Measurements from ENCODE around the gene KYAT1. TPM values are rescaled to one million over a fixed set of nuclear protein-coding genes. Genes with fewer than 3 reads are reported as not detected.

Gene KYAT1
- total RNA-seq, 4 donors from 2014 or later, result 7.4 to 9.0 (median 8.6) TPM

GRCh38 chr9:128786681-128787601 lies 94.8 kb downstream of the KYAT1 start, which contains the start of gene TBC1D13:
Gene TBC1D13, plus strand, starts transcription at chr9:128787253. Its CDS starts 101 bp downstream, at chr9:128787354.
- Histone ChIP-seq H3K27ac (peak within 1 kb of the TSS; percentile 42 to 93 (median 90)), H3K9me3 (no peaks in the 10 kb centered on the region), H3K27me3 (no peaks in the 10 kb centered on the region), H3K36me3 (peaks cover 0 to 25% (median 5%) of the 10 kb centered on the region in 3 donors), H3K4me1 (peaks cover 0 to 25% (median 11%) of the 10 kb centered on the region in 4 donors), H3K4me3 (peak within 1 kb of the TSS; percentile 87 to 95 (median 89))
- TF ChIP-seq POLR2A (IDR thresholded peaks at IDR 0.05) (peak; percentile 38 to 63), EP300 (IDR thresholded peaks at IDR 0.05) (peak; percentile 37 to 81)
- TF ChIP-seq, protein P1, sequence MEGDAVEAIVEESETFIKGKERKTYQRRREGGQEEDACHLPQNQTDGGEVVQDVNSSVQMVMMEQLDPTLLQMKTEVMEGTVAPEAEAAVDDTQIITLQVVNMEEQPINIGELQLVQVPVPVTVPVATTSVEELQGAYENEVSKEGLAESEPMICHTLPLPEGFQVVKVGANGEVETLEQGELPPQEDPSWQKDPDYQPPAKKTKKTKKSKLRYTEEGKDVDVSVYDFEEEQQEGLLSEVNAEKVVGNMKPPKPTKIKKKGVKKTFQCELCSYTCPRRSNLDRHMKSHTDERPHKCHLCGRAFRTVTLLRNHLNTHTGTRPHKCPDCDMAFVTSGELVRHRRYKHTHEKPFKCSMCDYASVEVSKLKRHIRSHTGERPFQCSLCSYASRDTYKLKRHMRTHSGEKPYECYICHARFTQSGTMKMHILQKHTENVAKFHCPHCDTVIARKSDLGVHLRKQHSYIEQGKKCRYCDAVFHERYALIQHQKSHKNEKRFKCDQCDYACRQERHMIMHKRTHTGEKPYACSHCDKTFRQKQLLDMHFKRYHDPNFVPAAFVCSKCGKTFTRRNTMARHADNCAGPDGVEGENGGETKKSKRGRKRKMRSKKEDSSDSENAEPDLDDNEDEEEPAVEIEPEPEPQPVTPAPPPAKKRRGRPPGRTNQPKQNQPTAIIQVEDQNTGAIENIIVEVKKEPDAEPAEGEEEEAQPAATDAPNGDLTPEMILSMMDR (IDR thresholded peaks at IDR 0.05), result peak in 2 of 5 experiments; percentile 13 to 28
- WGBS, 2 donors, result 12 to 13% methylated on average over 37 to 39 of the region's 64 CpGs
- peak; percentile 84 to 85 for DNase-seq (ENCODE audit: low spot score in 2 of 2)

DNA sequence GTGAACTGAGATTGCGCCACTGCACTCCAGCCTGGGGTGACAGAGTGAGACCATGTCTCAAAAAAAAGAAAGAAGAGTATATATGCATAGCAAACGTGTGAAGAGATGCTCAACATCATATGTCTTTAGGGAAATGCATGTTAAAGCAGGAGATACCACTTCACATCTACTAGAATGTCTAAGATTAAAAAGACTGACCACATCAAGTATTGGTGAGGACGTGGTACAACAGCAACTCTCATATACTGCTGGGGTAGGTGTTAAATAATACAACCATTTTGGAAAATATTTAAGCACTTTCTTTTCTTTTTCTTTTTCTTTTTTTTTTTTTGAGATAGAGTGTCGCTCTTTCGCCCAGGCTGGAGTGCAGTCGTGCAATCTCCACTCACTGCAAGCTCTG lies 96.3 kb downstream of the KYAT1 start:
- no peak for DNase-seq (ENCODE audit: low spot score in 2 of 2)
- no peaks in the 10 kb centered on the region for H3K9me3 ChIP-seq
- WGBS, 2 donors, result 92 to 93% methylated on average over 6 of the region's 6 CpGs
- TF ChIP-seq POLR2A (IDR thresholded peaks at IDR 0.05), result no peak
- TF ChIP-seq EP300 (IDR thresholded peaks at IDR 0.05), result no peak
- TF ChIP-seq, protein P1 (IDR thresholded peaks at IDR 0.05), result no peak
- H3K27ac ChIP-seq, result no peak overlapping the region
- H3K4me3 ChIP-seq, result no peak overlapping the region
- no peaks in the 10 kb centered on the region for H3K27me3 ChIP-seq
- H3K36me3 ChIP-seq, result peaks cover 0 to 10% (median under 1%) of the 10 kb centered on the region in 3 donors
- H3K4me1 ChIP-seq, result peaks cover 0 to 25% (median 11%) of the 10 kb centered on the region in 4 donors

Other genes starting within 250 kb of the KYAT1 start
- gene DYNC2I2, start 225.1 kb downstream of the KYAT1 start, total RNA-seq, result 100 to 1,000 TPM in 3 of 4 donors, 10 to 100 TPM in 1; 53.8 to 117 (median 111) TPM
- gene SET, start 192.7 kb downstream of the KYAT1 start, total RNA-seq, result 100 to 1,000 TPM; 143 to 156 (median 145) TPM
- gene PKN3, start 179.4 kb downstream of the KYAT1 start, total RNA-seq, result 10 to 100 TPM in 2 of 4 donors, 1 to 10 TPM in 2; 6.6 to 17.1 (median 8.9) TPM
- 10 to 100 TPM; 13.2 to 34.1 (median 25.3) TPM for gene ZDHHC12, start 157.8 kb downstream of the KYAT1 start, total RNA-seq
- 10 to 100 TPM; 45.8 to 68.6 (median 61.3) TPM for gene ZER1, start 110.0 kb downstream of the KYAT1 start, total RNA-seq
- 10 to 100 TPM; 15.1 to 23.7 (median 17.9) TPM for gene TBC1D13, start 94.7 kb downstream of the KYAT1 start, total RNA-seq
- gene ENDOG, start 63.5 kb downstream of the KYAT1 start, total RNA-seq, result 10 to 100 TPM; 22.8 to 53.1 (median 48.8) TPM
- gene SPOUT1, start 52.2 kb downstream of the KYAT1 start, total RNA-seq, result 10 to 100 TPM; 26.4 to 71.7 (median 39.0) TPM
- 10 to 100 TPM; 65.1 to 94.7 (median 81.1) TPM for gene LRRC8A, start 183 bp upstream of the KYAT1 start, total RNA-seq
- 10 to 100 TPM; 37.8 to 55.3 (median 45.8) TPM for gene PHYHD1, start 39.0 kb upstream of the KYAT1 start, total RNA-seq
- gene DOLK, start 65.7 kb upstream of the KYAT1 start, total RNA-seq, result 10 to 100 TPM in 3 of 4 donors, 1 to 10 TPM in 1; 9.4 to 13.1 (median 12.3) TPM
- 10 to 100 TPM; 22.9 to 76.5 (median 43.5) TPM for gene NUP188, start 65.7 kb upstream of the KYAT1 start, total RNA-seq
- 100 to 1,000 TPM; 117 to 175 (median 129) TPM for gene SH3GLB2, start 146.4 kb upstream of the KYAT1 start, total RNA-seq
- gene MIGA2, start 154.7 kb upstream of the KYAT1 start, total RNA-seq, result 10 to 100 TPM; 25.3 to 56.7 (median 34.2) TPM
- gene DOLPP1, start 199.2 kb upstream of the KYAT1 start, total RNA-seq, result 10 to 100 TPM in 1 of 4 donors, 1 to 10 TPM in 3; 4.7 to 12.0 (median 6.7) TPM
- gene CRAT, start 228.8 kb upstream of the KYAT1 start, total RNA-seq, result 10 to 100 TPM; 42.7 to 81.8 (median 63.2) TPM
- gene PTPA, start 229.5 kb upstream of the KYAT1 start, total RNA-seq, result 10 to 100 TPM; 38.0 to 50.1 (median 44.0) TPM

Data from tibial nerve (tissue), 4 donors.